Measurements from ENCODE around the gene MYLK4.

- TF ChIP-seq CTCF (IDR thresholded peaks at IDR 0.05): no peak
- no peak for TF ChIP-seq POLR2A (IDR thresholded peaks at IDR 0.05)
Measured at GRCh38 chr6:2653369-2654032, 97.2 kb downstream of the MYLK4 start.
